Muscle layer of duodenum (tissue), 2 donors: ENCODE measurements around the gene RBM23.

Experiments
- H3K27ac ChIP-seq: one replicate; pipeline ENCODE4 v1.7.0; 2013; ENCODE audit warnings: mild to moderate bottlenecking, low read length
- H3K27me3 ChIP-seq: one replicate; pipeline ENCODE4 v1.7.0; 2013; ENCODE audit warnings: low read depth, mild to moderate bottlenecking, control low read depth, low read length
- H3K36me3 ChIP-seq, 2 donors: one replicate each; pipeline ENCODE4 v1.7.0; 2013; ENCODE audit warnings: low read length in 2 of 2, control low read depth in 1 of 2, mild to moderate bottlenecking in 1 of 2; ENCODE audit not compliant: insufficient read depth in 2 of 2, control insufficient read depth in 1 of 2
- H3K4me1 ChIP-seq, 2 donors: one replicate each; pipeline ENCODE4 v1.7.0; 2013; ENCODE audit warnings: low read length in 2 of 2, mild to moderate bottlenecking in 2 of 2, control low read depth in 1 of 2, moderate library complexity in 1 of 2; ENCODE audit not compliant: insufficient read depth in 2 of 2, control insufficient read depth in 1 of 2
- H3K4me3 ChIP-seq, 2 donors: one replicate each; pipeline ENCODE4 v1.7.0; 2013; ENCODE audit warnings: low read length in 2 of 2, low read depth in 1 of 2, mild to moderate bottlenecking in 1 of 2
- H3K9me3 ChIP-seq, 2 donors: one replicate each; pipeline ENCODE4 v1.7.0; 2013; ENCODE audit warnings: low read length in 2 of 2, control low read depth in 1 of 2, mild to moderate bottlenecking in 1 of 2; ENCODE audit not compliant: control insufficient read depth in 1 of 2
- donor health status: healthy.

RBM23 gene

DNA sequence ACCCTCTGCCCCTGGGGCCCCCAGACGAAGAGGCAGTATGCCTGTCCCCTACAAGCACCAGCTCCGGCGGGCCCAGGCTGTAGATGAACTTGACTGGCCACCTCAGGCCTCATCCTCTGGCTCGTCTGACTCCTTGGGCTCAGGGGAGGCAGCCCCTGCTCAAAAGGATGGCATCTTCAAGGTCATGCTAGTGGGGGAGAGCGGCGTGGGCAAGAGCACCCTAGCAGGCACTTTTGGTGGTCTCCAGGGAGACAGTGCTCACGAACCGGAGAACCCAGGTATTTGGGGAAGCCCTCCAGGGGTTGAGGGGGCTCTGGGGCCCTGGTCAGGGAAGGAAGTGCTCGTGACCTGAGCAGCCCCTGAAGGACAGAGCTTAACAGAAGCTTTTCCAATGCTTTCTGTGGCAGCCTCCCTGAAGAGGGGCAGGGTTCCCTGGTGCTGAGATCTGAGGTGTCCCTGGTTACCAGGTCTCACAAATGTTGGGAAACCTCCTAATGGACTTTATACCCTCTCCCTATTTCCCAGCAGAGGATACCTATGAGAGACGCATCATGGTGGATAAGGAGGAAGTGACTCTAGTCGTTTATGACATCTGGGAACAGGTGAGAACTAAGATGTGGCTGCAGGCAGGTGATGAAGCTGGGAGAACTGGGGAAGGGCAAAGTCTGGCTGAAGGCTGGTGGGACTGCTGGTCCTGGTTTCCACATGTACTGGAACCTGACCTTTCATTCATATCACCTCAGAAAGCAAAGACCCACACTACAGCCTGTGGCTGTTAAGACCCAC, 34.0 kb downstream of the RBM23 start:
- Histone ChIP-seq H3K4me1 (peaks cover 0 to 19% of the 10 kb centered on the region in 2 donors), H3K27me3 (no peaks in the 10 kb centered on the region), H3K36me3 (peaks cover 0 to under 1% of the 10 kb centered on the region in 2 donors), H3K9me3 (no peaks in the 10 kb centered on the region), H3K4me3 (no peak overlapping the region), H3K27ac (no peak overlapping the region)

DNA sequence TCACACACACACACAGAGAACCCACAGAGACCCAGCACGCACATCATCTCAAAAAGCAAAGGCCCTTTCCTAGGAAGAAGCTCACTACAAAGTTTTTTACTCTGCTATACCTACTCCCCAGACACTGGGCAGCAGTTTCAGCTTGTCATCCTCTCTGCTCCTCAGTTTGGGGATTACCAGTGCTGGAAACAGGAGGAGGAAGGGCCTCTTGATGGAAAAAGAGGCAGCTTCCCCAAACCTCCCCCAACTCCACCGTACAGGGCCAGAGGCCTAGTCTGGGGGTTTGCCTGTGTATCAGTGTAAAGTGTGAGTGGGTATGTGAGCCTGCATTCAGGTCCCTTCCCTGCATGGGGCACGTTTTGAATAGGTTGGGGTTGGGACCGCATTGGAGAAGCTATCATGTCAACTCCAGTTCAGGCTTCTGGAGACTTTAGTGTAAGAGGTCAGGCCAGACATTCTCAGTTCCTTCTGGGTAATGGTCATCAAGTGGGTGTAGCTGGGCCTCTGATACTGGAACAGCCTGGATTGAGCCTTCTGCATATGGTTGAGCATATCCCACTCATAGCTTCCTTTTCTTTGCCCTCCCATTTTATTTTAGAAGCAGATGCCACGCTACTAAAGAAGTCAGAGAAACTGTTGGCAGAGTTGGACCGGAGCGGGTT, 34.7 kb downstream of the RBM23 start:
- Histone ChIP-seq H3K9me3 (no peaks in the 10 kb centered on the region), H3K27ac (no peak overlapping the region), H3K4me1 (peaks cover 0 to 19% of the 10 kb centered on the region in 2 donors), H3K36me3 (peaks cover 5 to 7% of the 10 kb centered on the region in 2 donors), H3K27me3 (no peaks in the 10 kb centered on the region), H3K4me3 (no peak overlapping the region)

DNA sequence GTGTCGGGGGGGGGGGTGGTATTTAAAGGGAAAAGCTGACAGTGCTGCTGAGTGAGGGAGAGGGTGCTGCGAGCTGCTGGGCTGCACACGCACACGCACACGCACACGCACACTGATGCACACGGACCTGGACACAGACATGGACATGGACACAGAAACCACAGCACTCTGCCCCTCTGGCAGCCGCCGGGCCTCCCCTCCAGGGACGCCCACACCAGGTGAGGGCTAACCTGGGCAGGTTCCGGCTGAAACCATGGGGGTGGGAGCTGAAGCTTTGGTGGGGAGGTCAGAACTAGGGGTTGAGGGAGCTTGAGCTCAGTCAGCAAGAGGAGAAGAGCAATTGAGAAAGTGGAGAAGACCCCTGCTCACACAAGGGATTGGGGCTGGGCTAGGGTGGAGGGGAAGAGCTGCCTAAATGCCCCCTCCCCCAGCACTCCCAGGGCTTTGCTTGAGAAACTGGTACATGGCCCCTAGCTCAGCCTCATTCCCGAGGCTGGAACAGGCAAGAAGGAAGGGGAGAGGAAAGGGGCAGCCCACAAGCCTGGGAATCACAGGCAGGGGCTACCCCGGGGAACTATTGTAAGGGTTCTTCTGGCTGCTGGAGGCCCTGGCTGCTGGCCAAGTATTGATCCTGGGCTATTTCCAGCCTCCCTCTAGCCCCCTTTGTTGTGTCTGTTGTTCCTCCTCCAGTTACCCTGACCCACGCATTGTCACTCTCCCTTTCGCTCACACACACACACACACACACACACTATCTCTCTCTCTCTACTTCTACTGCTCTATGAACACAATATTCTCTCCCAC, 35.6 kb downstream of the RBM23 start, which contains the start of gene REM2:
REM2 (plus strand) TSS at position 50 of the 804 bp plus-strand sequence; CDS start at position 116, 66 bp downstream.
- Histone ChIP-seq H3K36me3 (peaks cover 12 to 16% of the 10 kb centered on the region in 2 donors), H3K4me3 (no peak within 1 kb of the TSS), H3K27ac (no peak within 1 kb of the TSS), H3K27me3 (no peaks in the 10 kb centered on the region), H3K9me3 (no peaks in the 10 kb centered on the region), H3K4me1 (peaks cover 0 to 19% of the 10 kb centered on the region in 2 donors)

DNA sequence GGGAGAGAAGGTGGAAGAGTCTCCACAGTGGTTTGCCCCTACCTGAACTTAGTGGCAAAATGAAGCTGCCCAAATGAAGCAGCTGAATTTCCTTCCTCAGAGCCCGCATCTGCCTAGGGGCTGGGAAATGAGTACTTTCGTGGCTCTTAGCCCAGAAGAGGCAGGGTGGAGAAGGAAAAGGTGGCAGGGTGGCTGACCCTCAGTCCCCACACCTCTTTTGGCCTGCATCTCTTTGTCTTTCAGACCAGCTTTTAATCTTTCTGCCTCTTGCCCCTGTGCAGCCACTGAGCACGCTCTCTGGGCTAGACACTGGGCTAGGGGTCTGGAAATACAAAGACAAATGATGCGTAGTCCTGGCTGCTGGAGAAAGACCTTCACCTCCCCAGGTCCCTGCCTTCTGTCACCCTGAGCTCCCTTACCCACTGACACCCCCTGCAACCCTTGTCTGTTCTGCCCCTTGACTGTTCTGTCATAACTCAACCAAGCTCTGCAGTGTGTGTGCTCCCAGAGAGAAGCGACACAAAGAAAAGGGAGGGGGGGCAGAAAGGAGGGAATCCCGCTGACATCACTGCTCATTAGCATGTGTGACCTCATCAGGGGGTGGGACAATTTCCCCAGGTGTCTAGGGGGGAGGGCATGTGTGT, 36.3 kb downstream of the RBM23 start:
- Histone ChIP-seq H3K4me3 (no peak overlapping the region), H3K4me1 (peaks cover 0 to 16% of the 10 kb centered on the region in 2 donors), H3K36me3 (peaks cover 19 to 23% of the 10 kb centered on the region in 2 donors), H3K9me3 (no peaks in the 10 kb centered on the region), H3K27me3 (no peaks in the 10 kb centered on the region), H3K27ac (no peak overlapping the region)

GRCh38 chr14:22882064-22882463, 36.9 kb downstream of the RBM23 start:
- no peaks in the 10 kb centered on the region for H3K27me3 ChIP-seq
- H3K27ac ChIP-seq: no peak overlapping the region
- no peak overlapping the region for H3K4me3 ChIP-seq
- no peaks in the 10 kb centered on the region for H3K9me3 ChIP-seq
- H3K36me3 ChIP-seq: peaks cover 24 to 29% of the 10 kb centered on the region in 2 donors
- H3K4me1 ChIP-seq: peaks cover 0 to 10% of the 10 kb centered on the region in 2 donors

DNA sequence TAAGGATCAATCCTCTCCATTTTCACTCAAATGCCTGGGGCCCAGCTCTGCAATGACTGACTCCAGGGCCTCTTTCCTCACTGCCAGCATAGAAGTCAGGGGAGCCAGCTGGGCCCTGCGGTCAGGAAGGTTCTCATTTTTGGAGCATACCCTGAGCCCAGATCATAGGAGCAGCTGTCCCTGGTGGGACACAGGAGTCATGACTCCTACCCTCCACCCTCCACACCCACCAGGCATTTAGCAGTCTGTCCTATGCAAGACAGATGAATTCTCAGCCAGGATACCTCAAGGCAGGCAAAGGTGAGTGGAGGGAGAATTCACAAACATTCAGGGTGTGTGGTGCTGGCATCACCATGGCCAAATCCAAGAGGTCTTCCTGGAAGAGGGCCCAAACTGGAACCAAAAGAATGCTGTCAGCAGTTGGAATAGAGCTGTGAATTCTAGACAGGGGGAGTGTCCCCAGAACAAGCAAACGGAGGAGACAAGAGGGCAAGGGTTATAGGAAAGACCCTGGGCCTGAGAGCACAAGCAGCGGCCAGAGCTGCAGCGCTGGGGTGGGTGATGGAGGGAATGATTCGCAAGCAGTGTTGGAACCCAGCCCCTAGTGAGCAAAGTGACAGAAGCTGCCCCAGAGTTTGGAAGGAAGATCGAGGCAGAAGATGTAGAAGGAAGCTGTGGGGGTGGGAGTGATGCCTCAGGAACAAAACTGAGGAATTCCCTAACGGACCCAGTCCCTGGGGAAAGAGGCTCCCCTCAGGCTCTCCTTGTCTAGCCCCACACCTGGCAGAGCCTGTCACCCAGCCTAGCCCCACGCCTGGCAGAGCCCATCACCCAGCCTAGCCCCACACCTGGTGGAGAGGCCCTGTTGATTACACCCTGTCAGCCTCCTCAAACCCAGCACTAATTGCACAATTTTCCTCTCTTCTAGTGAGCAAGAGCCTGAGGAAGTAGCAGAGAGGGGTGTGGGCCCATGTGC, 40.4 kb downstream of the RBM23 start:
- no peaks in the 10 kb centered on the region for H3K27me3 ChIP-seq
- peaks cover 0 to 26% of the 10 kb centered on the region in 2 donors for H3K4me1 ChIP-seq
- no peak overlapping the region for H3K4me3 ChIP-seq
- no peak overlapping the region for H3K27ac ChIP-seq
- H3K9me3 ChIP-seq: no peaks in the 10 kb centered on the region
- peaks cover 54 to 61% of the 10 kb centered on the region in 2 donors for H3K36me3 ChIP-seq

GRCh38 chr14:22877000-22877501, 41.9 kb downstream of the RBM23 start:
- peaks cover 54 to 67% of the 10 kb centered on the region in 2 donors for H3K36me3 ChIP-seq
- peaks cover 7 to 28% of the 10 kb centered on the region in 2 donors for H3K4me1 ChIP-seq
- H3K27ac ChIP-seq: no peak overlapping the region
- H3K4me3 ChIP-seq: no peak overlapping the region
- no peaks in the 10 kb centered on the region for H3K9me3 ChIP-seq
- H3K27me3 ChIP-seq: no peaks in the 10 kb centered on the region

- Histone ChIP-seq H3K27me3 (no peaks in the 10 kb centered on the region), H3K9me3 (no peaks in the 10 kb centered on the region), H3K4me1 (peaks cover 10 to 30% of the 10 kb centered on the region in 2 donors), H3K4me3 (no peak overlapping the region), H3K36me3 (peaks cover 54 to 72% of the 10 kb centered on the region in 2 donors), H3K27ac (no peak overlapping the region)
Measured at GRCh38 chr14:22875748-22876319, 43.1 kb downstream of the RBM23 start.

GRCh38 chr14:22875003-22875747, 43.8 kb downstream of the RBM23 start:
- H3K9me3 ChIP-seq: no peaks in the 10 kb centered on the region
- H3K36me3 ChIP-seq: peaks cover 54 to 72% of the 10 kb centered on the region in 2 donors
- no peaks in the 10 kb centered on the region for H3K27me3 ChIP-seq
- peaks cover 14 to 36% of the 10 kb centered on the region in 2 donors for H3K4me1 ChIP-seq
- H3K27ac ChIP-seq: no peak overlapping the region
- H3K4me3 ChIP-seq: no peak overlapping the region
